A549 treated with GW870086 at 1 μM for 4 hours (cell line): Measurements from ENCODE around the gene SLC9A3. TPM values are rescaled to one million over a fixed set of nuclear protein-coding genes. Genes with fewer than 3 reads are reported as not detected.

Source experiments
- total RNA-seq: library from RNA; stranded (reverse); fragments of 200-300 nt; extraction: Qiagen RNA extraction; gene quantifications from 5 replicates; pipeline ENCODE4 v1.2.3, GENCODE V29; 2022; ENCODE audit warnings: low read depth

SLC9A3 gene
- total RNA-seq: 1.7 to 2.5 TPM (median 2.0 TPM) in 5 replicates

DNA sequence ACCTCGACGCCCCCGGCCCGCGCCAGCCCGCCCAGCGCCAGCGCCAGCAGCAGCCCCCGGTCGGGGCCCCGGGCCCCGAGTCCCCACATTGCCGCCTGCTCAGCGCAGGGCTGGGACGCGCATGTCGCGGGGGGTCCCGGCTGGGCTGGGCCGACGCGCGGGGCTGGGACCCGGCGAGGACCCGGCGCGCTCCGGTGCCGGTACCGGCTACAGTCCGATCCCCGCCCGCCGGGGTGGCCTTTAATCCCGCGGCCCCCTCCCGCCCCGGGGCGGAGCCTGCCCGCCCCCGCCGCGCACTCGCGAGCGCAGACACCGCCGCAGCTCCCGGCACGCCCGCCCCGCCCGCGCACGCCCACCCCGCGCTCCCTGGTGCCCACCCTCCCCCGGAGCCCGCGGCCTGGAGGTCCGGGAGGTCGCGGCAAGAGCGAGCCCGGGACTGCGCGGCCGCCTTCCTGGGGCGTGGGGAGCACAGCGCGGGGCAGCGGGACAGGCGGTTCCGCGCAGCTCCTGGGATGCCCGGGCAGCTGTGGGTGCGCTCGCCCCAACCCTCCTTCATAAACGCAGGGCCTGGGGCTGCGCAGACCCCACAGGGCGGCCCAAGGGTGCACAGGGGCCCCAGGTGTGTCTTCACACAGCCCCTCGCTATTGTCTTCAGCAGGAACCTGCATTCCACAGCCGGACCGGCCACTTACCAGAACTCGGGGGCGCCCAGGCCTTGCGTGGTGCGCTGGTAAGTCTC lies at the start of gene SLC9A3:
TSS of gene SLC9A3 (minus strand) at position 216 of the 739 bp plus-strand sequence.

DNA sequence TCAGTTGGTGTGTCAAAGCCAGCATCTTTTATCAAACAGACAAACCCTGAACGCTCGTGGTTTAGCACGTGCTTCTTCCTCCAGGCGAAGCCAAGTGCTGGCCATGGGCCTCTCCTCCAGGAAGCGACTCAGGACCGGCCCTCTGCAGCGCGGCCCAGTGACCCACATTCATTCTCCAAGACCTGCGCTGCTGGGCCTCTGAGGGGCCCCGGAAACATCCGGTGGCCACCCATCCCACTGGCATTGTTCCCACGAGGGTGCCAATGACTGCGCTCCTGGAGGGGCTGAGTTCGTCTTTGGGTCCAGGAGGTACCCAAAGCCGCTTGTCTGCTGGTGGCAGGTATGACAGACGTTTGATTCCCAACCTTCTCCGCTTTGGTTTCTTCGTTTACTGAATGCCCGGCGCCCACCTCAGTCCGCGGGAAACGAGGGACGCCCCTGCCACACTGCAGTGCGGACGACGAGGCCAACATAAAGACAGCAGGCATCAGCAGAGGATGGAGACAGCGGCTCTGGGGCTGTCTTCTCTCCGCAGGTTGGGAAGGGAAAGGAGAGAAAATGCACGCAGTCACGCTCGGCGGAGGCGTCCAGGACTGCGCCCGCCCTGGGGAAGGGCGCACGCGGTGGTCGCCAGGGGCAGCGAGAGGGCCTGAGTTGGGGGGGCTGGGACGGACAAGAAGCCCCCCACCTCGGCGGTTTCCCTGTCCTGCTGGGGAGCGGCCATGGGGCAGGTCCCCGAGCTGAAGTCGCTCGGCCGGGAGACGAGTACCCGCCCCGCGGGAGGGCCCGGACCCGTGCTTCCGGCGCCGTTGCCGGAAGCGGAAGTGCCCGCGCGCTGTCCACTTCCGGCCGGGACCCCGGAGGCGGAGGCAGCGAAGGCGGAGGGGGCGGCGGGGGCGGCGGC lies 81.7 kb downstream of the SLC9A3 start, which contains the start of gene EXOC3:
TSS of gene EXOC3 (plus strand) at position 842 of the 904 bp plus-strand sequence. CDS start 3,030 bp downstream, outside the sequence.

Other genes with a start within 250 kb of the SLC9A3 start
- gene AHRR, start 202.7 kb downstream of the SLC9A3 start, total RNA-seq: 4.1 to 4.7 TPM (median 4.3 TPM) in 5 replicates
- gene EXOC3, start 81.3 kb downstream of the SLC9A3 start, total RNA-seq: 28.2 to 33.0 TPM (median 32.0 TPM) in 5 replicates
- gene CEP72, start 87.9 kb upstream of the SLC9A3 start, total RNA-seq: 8.5 to 11.1 TPM (median 10.8 TPM) in 5 replicates
- gene TPPP, start 168.9 kb upstream of the SLC9A3 start, total RNA-seq: 4.6 to 6.9 TPM (median 5.6 TPM) in 5 replicates